ENCODE measurements around the gene AQP5. TPM values are rescaled to one million over a fixed set of nuclear protein-coding genes. Genes with fewer than 3 reads are reported as not detected.

The AQP5 gene
- total and polyA plus RNA-seq, 2 of the 8 experiments (the other 6 are each of a cell fraction or from before 2014, with no cell fraction given) = 2.5 to 3.2 TPM

- WGBS, 2 experiments (ENCODE audit: extremely low coverage in 1 of 2, insufficient coverage in 1 of 2, insufficient read length in 1 of 2, insufficient replicate concordance in 2 of 2, low coverage in 1 of 2, low lambda C conversion rate in 2 of 2, missing lambda C conversion rate in 1 of 2) = 91% methylated on average over 6 of the region's 6 CpGs; no CpG with 5 or more reads in 1 of the 2 experiments
- Histone ChIP-seq H3K9me3 (ENCODE audit: insufficient read depth in 2 of 2, low read depth in 1 of 2, low read length in 1 of 2) (no peaks in the 10 kb centered on the region), H2BK20ac (ENCODE audit: low read length) (no peak overlapping the region), H4K8ac (ENCODE audit: extremely low read depth, insufficient read depth, low read length) (no peak overlapping the region), H2BK5ac (ENCODE audit: low read depth, low read length) (no peak overlapping the region), H2BK12ac (ENCODE audit: low read depth, low read length) (no peak overlapping the region), H3K9ac (replicated peaks in 1 of 4; ENCODE audit: extremely low read depth in 1 of 4, low read depth in 3 of 4, low read length in 3 of 4) (no peak overlapping the region), H2BK120ac (replicated peaks; ENCODE audit: low read depth, low read length) (no peak overlapping the region), H3K14ac (ENCODE audit: insufficient read length) (no peak overlapping the region), H3K27ac (ENCODE audit: low read depth, low read length) (no peak overlapping the region), H3K79me1 (ENCODE audit: low read depth, low read length) (no peaks in the 10 kb centered on the region), H3K23ac (ENCODE audit: insufficient read length) (no peak overlapping the region), H3K4me2 (ENCODE audit: insufficient read depth in 1 of 2, low read depth in 2 of 2, low read length in 2 of 2) (no peak overlapping the region; a peak in 1 of 4 replicates), H3K56ac (replicated peaks; ENCODE audit: insufficient read length, low read depth, low read length) (no peak overlapping the region), H3K18ac (ENCODE audit: extremely low read depth, low read length) (no peak overlapping the region), H2BK15ac (ENCODE audit: low read length) (no peak overlapping the region), H3K27me3 (replicated peaks in 1 of 4; ENCODE audit: control insufficient read depth in 3 of 4, extremely low read depth in 1 of 4, insufficient read depth in 3 of 4, low read length in 3 of 4) (peaks cover 0 to 31% (median 12%) of the 10 kb centered on the region in 4 experiments; a peak in 6 of 7 replicates), H4K5ac (ENCODE audit: insufficient read length, low read depth, low read length) (no peak overlapping the region), H4K91ac (replicated peaks; ENCODE audit: insufficient read length, low read length) (no peak overlapping the region), H2AFZ (ENCODE audit: low read length) (no peak overlapping the region), H3K4me3 (ENCODE audit: extremely low read depth in 1 of 4, insufficient read depth in 2 of 4, low read depth in 3 of 4, low read length in 4 of 4) (no peak overlapping the region), H3K79me2 (ENCODE audit: control insufficient read depth in 1 of 2, insufficient read depth in 2 of 2, low read length in 2 of 2) (no peaks in the 10 kb centered on the region), H3K4me1 (replicated peaks in 1 of 4; ENCODE audit: control insufficient read depth in 3 of 4, insufficient read depth in 4 of 4, low read length in 3 of 4) (peaks cover 0 to 9% (median 3%) of the 10 kb centered on the region in 4 experiments; a peak in 5 of 7 replicates), H4K20me1 (replicated peaks in 1 of 2; ENCODE audit: control insufficient read depth in 1 of 2, insufficient read depth in 2 of 2, low read length in 2 of 2) (no peaks in the 10 kb centered on the region), H3K4ac (replicated peaks; ENCODE audit: insufficient read length, low read depth, low read length) (no peak overlapping the region), H3K23me2 (ENCODE audit: low read depth, low read length) (no peaks in the 10 kb centered on the region), H3K36me3 (ENCODE audit: control insufficient read depth in 2 of 4, insufficient read depth in 4 of 4, low read length in 3 of 4) (no peaks in the 10 kb centered on the region), H2AK5ac (ENCODE audit: low read depth, low read length) (no peak overlapping the region)
- POLR2A ChIA-PET (ENCODE audit: partially characterized antibody) = interaction anchor here (0.8 to 2.7 kb wide), 4 partner anchors 9 to 139 kb away, joined by 3 to 9 read pairs (median 4); no protein-coding TSS in a partner anchor
- FAIRE-seq (no peak), DNase-seq (ENCODE audit: low read depth in 1 of 2, low spot score in 2 of 2) (no peak)
- CTCF ChIA-PET (ENCODE audit: partially characterized antibody) = interaction anchor here (0.6 to 23.0 kb wide), 29 partner anchors 12 to 1949 kb away, joined by 3 to 420 read pairs (median 6); partner anchors contain the start of genes AQP2, ASIC1 and FAIM2
- no peak for TF ChIP-seq MAX (IDR thresholded peaks at IDR 0.05)
- TF ChIP-seq TAF7 (optimal IDR thresholded peaks at IDR 0.05; ENCODE audit: borderline replicate concordance, low read depth, low read length) = no peak
- no peak for TF ChIP-seq HDAC2 (IDR thresholded peaks at IDR 0.05; ENCODE audit: borderline replicate concordance in 1 of 2, low read depth in 2 of 2, low read length in 2 of 2)
- no peak for TF ChIP-seq CHD2 (IDR thresholded peaks at IDR 0.05; ENCODE audit: low read length)
- no peak for TF ChIP-seq JUN (IDR thresholded peaks at IDR 0.05; ENCODE audit: low read depth, low read length)
- TF ChIP-seq RBBP5 (IDR thresholded peaks at IDR 0.05; ENCODE audit: borderline replicate concordance, low read depth, low read length) = no peak
- TF ChIP-seq SP4 (IDR thresholded peaks at IDR 0.05; ENCODE audit: low read length) = no peak
- TF ChIP-seq ASH2L (IDR thresholded peaks at IDR 0.05; ENCODE audit: low read length) = no peak
- TF ChIP-seq CEBPB (IDR thresholded peaks at IDR 0.05; ENCODE audit: low read depth, low read length) = no peak
- TF ChIP-seq BRCA1 (IDR thresholded peaks at IDR 0.05; ENCODE audit: low read depth, low read length) = no peak
- TF ChIP-seq GABPA (IDR thresholded peaks at IDR 0.05; ENCODE audit: borderline replicate concordance, insufficient read depth, low read length) = no peak
- TF ChIP-seq E2F6 (IDR thresholded peaks at IDR 0.05) = no peak
- no peak for TF ChIP-seq BCL11A (IDR thresholded peaks at IDR 0.05; ENCODE audit: low read depth in 2 of 2, low read length in 2 of 2)
Observed at GRCh38 chr12:49968471-49968870, 6.8 kb downstream of the AQP5 start.

Measured in H1 (cell line).